Gastroesophageal sphincter (tissue), 4 donors: ENCODE results near the gene SPATC1L. TPM values are rescaled to one million over a fixed set of nuclear protein-coding genes. Genes with fewer than 3 reads are reported as not detected.

Source experiments
- ATAC-seq: fragments of 150-250 bp; one replicate; pipeline ENCODE4 v1.9.1; 2016; ENCODE audit warnings: mild to moderate bottlenecking, moderate library complexity
- H3K27ac ChIP-seq, 4 donors: fragments of 200-600 bp; sonication (generic) in 3 of 4; 1 replicate in 3 of 4; 2 replicates in 1 of 4; pipeline ENCODE4 v1.5.1; 2016 to 2019
- H3K27me3 ChIP-seq: fragments of 200-600 bp; sonication (generic); one replicate; pipeline ENCODE4 v1.5.1; 2019
- H3K36me3 ChIP-seq, 2 donors: fragments of 200-600 bp; sonication (generic); one replicate each; pipeline ENCODE4 v1.5.1; 2019; ENCODE audit warnings: control low read depth in 1 of 2
- H3K4me1 ChIP-seq, 3 donors: fragments of 200-600 bp; sonication (generic); 1 replicate in 2 of 3; 2 replicates in 1 of 3; pipeline ENCODE4 v1.5.1; 2016 to 2019; ENCODE audit warnings: control low read depth in 2 of 3
- H3K4me3 ChIP-seq, 2 donors: fragments of 200-600 bp; sonication (generic); one replicate each; pipeline ENCODE4 v1.5.1; 2019; ENCODE audit warnings: mild to moderate bottlenecking in 1 of 2, moderate library complexity in 1 of 2
- H3K9me3 ChIP-seq, 3 donors: fragments of 200-600 bp; sonication (generic); one replicate each; pipeline ENCODE4 v1.5.1; 2017 to 2019; ENCODE audit warnings: control low read depth in 2 of 3
- EP300 ChIP-seq: sonication (generic); formaldehyde crosslinking; IDR thresholded peaks from one replicate; pipeline ENCODE4 v1.6.1; 2017; ENCODE audit warnings: antibody characterized with exemption, mild to moderate bottlenecking
- POLR2A ChIP-seq, 2 donors: fragments of 450-650 bp; IDR thresholded peaks; one replicate each; pipeline ENCODE4 v1.6.1; 2017; ENCODE audit warnings: antibody characterized with exemption in 2 of 2, mild to moderate bottlenecking in 2 of 2, moderate library complexity in 1 of 2
- POLR2AphosphoS5 ChIP-seq: sonication (generic); formaldehyde crosslinking; IDR thresholded peaks from one replicate; pipeline ENCODE4 v1.6.1; 2017; ENCODE audit warnings: antibody characterized with exemption
- WGBS, 2 donors: methylation state at CpG; one replicate each; pipeline ENCODE4 v1.1.5; 2018; ENCODE audit warnings: low coverage in 1 of 2; 5-methylcytosine and 5-hydroxymethylcytosine counted together
- total RNA-seq, 4 donors: library from RNA; depleted of rRNA; stranded (reverse); fragments of >200 nt; gene quantifications; one replicate each; pipeline ENCODE4 v1.1.0, GENCODE V29; 2016
- TF ChIP-seq, protein P1 (sequence below), 4 experiments: fragments of 200-600 bp in 2 of 4; fragments of 450-650 bp in 2 of 4; sonication (generic) in 1 of 4; IDR thresholded peaks; one replicate each; pipeline ENCODE4 v1.5.1; 2017 to 2019; ENCODE audit warnings: antibody characterized with exemption in 4 of 4, mild to moderate bottlenecking in 2 of 4, moderate library complexity in 2 of 4

SPATC1L gene
- total RNA-seq, 4 donors from 2014 or later, result 0.54 to 20.4 (median 7.9) TPM

DNA sequence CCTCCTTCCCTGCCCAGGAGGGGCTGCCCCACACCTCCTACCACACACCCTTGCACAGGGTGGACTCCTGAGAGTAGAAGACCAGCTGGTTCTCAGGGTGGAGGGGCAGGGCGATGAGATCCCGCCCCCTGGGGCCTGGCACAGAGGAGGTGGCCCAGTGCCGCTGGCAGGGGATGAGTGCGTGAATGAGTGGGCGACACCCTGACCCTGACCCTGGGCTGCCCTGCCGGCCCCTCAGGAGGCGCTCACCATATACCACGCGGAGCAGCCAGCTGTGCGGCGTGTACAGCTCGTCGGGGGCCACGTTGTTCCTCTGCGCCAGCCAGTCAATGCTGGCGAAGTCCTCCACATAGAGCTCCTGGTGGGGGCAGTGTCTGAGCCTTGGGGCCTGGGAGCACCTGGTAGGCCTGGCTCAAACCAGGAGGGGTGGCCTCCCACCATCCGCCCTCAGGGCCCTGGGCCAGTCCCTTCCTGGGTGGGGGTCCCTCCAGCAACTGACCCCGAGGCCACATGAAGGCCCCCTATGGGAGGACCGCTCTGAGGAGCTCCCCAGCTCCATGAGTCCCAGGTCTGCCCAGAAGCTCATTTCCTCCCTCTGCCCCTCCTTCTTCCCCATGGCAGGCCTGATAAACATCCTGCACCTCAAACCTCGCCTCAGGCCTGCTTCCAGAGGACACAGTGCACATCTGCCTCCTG lies 31.3 kb upstream of the SPATC1L start:
- H3K4me3 ChIP-seq, result no peak overlapping the region
- peaks cover 0 to 96% of the 10 kb centered on the region in 2 donors for H3K36me3 ChIP-seq
- WGBS, 2 donors, result 100% methylated on average over 2 of the region's 20 CpGs; no CpG with 5 or more reads in 1 of the 2 donors

DNA sequence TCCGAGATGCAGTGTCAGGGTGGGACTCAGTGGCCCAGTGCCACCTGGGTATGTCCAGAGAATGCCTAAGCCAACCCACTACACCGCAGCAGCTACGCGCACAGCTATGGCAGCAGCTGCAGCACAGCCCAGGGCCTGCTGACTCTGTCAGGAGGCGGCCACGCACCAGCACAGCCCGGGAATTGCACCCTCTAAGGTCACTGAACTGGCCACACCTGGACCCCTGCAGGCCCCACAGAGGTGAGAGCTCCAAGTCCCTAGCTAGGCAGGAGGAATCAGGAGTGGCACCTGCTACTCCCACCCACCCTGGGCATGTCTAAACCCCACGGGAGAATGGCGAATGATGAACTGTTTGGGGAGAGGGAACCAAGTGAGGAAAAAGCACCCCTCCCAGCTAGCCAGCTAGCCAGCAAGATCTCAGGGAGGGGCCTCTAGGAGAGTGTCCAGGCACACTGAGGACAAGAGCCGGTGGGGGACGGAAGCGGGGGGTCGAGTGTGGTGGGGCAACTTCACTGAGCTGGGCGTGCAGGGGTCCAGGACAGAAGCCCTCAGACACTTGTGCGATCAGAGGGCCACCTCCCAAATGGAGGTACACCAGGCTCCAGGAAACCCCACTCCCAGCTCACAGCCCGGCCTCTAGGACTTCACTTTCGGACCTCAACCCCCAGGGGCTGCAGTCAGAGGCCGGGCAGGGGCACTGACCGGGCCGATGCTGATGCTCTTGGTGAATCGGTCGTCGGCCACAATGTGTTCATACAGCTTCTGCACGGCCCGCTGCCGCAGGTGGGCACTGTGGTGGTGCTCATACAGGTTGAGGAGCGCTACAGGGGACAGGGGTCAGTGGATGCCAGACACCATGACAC lies 30.4 kb upstream of the SPATC1L start:
- H3K9me3 ChIP-seq, result no peaks in the 10 kb centered on the region
- no peak for ATAC-seq
- peaks cover 0 to 96% of the 10 kb centered on the region in 2 donors for H3K36me3 ChIP-seq
- TF ChIP-seq POLR2A (IDR thresholded peaks at IDR 0.05) (no peak), EP300 (no peak), POLR2AphosphoS5 (no peak)
- TF ChIP-seq, protein P1, sequence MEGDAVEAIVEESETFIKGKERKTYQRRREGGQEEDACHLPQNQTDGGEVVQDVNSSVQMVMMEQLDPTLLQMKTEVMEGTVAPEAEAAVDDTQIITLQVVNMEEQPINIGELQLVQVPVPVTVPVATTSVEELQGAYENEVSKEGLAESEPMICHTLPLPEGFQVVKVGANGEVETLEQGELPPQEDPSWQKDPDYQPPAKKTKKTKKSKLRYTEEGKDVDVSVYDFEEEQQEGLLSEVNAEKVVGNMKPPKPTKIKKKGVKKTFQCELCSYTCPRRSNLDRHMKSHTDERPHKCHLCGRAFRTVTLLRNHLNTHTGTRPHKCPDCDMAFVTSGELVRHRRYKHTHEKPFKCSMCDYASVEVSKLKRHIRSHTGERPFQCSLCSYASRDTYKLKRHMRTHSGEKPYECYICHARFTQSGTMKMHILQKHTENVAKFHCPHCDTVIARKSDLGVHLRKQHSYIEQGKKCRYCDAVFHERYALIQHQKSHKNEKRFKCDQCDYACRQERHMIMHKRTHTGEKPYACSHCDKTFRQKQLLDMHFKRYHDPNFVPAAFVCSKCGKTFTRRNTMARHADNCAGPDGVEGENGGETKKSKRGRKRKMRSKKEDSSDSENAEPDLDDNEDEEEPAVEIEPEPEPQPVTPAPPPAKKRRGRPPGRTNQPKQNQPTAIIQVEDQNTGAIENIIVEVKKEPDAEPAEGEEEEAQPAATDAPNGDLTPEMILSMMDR (IDR thresholded peaks at IDR 0.05), result no peak
- no peak overlapping the region for H3K4me3 ChIP-seq
- H3K4me1 ChIP-seq, result peaks cover 0 to 1% (median 0%) of the 10 kb centered on the region in 3 donors
- WGBS, 2 donors, result 75% methylated on average over 8 of the region's 27 CpGs; no CpG with 5 or more reads in 1 of the 2 donors
- H3K27ac ChIP-seq, result no peak overlapping the region
- no peaks in the 10 kb centered on the region for H3K27me3 ChIP-seq

More for the DNA sequence above, 31.3 kb upstream of the SPATC1L start:
- no peaks in the 10 kb centered on the region for H3K9me3 ChIP-seq
- H3K4me1 ChIP-seq, result peaks cover 0 to 5% (median 0%) of the 10 kb centered on the region in 3 donors
- no peaks in the 10 kb centered on the region for H3K27me3 ChIP-seq
- no peak overlapping the region for H3K27ac ChIP-seq
- TF ChIP-seq EP300, result no peak
- no peak for TF ChIP-seq POLR2A (IDR thresholded peaks at IDR 0.05)
- TF ChIP-seq, protein P1 (IDR thresholded peaks at IDR 0.05), result no peak
- no peak for TF ChIP-seq POLR2AphosphoS5
- ATAC-seq, result no peak

DNA sequence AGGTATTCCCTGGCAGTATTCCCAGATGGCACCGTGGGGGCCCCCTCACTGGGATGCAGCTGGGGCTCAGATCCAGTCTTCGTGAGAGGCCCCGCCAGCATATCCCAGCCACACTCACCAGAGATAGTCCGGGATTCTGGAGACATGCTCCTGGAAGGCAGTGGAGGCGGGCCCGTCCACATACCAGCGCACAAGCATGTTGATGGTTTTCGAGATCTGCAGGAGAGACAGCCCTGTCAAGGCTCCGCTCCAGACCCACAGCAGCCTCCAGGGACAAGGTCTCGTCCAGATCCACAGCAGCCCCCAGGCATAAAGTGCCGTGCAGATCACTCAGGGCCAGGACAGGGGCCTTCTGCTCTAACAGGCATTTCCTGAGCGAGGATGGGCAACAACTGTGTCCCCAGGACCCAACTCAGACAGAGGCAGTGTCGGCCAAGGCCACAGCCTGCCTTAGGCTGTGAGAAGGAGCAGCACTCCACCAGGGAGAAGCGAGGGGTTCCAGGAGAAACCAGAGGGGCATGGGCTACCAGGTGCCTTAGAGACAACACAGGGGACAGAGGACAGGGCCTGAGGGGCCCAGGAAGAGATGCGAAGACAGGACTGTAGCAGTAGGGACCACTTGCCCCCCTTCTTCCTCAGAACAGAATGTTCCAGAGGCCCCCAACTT lies 29.5 kb upstream of the SPATC1L start:
- WGBS, 2 donors, result 100% methylated on average over 1 of the region's 15 CpGs; no CpG with 5 or more reads in 1 of the 2 donors
- TF ChIP-seq POLR2AphosphoS5 (no peak), EP300 (no peak)
- Histone ChIP-seq H3K27ac (no peak overlapping the region), H3K9me3 (no peaks in the 10 kb centered on the region), H3K4me1 (no peaks in the 10 kb centered on the region), H3K4me3 (no peak overlapping the region), H3K27me3 (no peaks in the 10 kb centered on the region), H3K36me3 (peaks cover 0 to 96% of the 10 kb centered on the region in 2 donors)
- ATAC-seq, result no peak

DNA sequence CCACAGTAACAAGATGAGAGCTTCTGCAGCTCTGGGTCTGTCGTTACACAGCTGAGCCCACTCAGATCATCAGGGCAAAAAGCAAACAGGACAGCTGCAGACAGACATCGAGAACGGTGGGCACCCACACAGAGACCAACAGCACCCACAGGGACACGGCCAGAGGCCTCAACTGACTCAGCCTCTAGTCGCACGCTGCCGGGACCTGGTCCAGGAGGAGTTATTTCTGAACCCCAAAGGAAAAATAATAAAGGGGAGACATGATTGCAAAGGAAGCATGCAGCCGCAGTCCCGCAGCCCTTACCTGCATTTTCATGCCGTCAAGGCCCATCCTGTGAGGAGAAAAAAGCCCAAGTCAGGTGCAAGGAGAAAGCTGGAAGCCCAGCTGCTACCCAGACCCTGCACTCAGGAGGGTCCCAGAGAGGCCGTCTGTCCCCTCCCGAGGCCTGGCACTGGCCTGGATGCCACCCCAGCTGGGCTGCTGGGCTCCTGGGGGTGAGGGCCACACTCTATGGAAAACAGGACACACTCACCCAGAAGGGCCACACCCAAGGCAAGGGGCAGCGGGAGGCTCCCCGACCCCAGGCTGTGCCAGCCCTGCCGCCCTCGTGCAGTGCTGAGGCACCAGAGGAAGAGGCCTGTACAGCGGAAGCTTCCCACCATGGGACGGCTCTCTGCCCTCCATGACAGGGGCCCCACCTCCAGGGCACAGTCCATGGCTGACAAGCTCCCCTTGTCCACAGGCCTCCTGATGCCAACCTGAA lies 28.6 kb upstream of the SPATC1L start:
- H3K4me3 ChIP-seq, result no peak overlapping the region
- 82 to 91% methylated on average over 5 to 9 of the region's 18 CpGs for WGBS, 2 donors
- no peaks in the 10 kb centered on the region for H3K4me1 ChIP-seq
- H3K36me3 ChIP-seq, result peaks cover 0 to 100% of the 10 kb centered on the region in 2 donors
- H3K27ac ChIP-seq, result no peak overlapping the region
- no peaks in the 10 kb centered on the region for H3K9me3 ChIP-seq
- ATAC-seq, result no peak
- no peak for TF ChIP-seq EP300
- no peak for TF ChIP-seq POLR2AphosphoS5
- TF ChIP-seq, protein P1 (IDR thresholded peaks at IDR 0.05), result no peak
- TF ChIP-seq POLR2A (IDR thresholded peaks at IDR 0.05), result no peak
- no peaks in the 10 kb centered on the region for H3K27me3 ChIP-seq
